ACHN (cell line): ENCODE results near the gene CRELD1.

Source experiments
- DNase-seq: peaks from one replicate; pipeline ENCODE4 v3.0.0-alpha.2; 2015
- in situ Hi-C: cut with HindIII; loops from 2 replicates; pipeline ENCODE4 v1.10.0; 2017; ENCODE audit warnings: low sequenced_read_pairs, low pct_ligation_motif_present, low pct_unique_long_range_greater_than_20kb

CRELD1 gene

DNA sequence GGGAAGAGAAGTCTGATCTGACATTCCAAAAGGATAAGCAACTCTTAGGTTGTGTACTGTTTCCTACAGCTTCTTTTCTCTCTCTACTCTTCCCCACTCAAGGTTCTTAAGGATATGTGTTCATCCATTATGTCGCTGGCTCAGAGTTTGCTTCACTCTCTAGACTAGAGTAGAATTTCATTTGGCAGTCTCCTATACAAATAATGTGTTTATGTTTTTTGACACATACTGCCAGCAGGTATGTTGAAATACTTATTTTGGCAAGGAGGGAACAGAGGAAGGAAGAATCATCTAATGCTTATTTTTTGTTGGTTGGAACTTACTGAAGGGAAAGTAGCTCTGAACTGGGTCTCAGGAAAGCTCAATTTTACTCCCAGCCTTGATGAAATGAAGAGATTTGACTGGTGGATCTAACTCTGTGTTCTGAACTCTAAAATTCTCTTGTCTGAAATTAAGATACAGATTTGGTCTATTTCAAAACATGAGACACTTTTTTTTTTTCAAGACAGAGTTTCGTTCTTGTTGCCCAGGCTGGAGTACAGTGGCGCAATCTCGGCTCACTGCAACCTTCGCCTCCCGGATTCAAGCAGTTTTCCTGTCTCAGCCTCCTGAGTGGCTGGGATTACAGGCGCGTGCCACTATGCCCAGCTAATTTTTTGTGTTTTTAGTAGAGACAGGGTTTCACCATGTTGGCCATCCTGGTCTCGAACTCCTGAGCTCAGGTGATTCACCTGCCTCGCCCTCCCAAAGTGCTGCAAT, 60.6 kb downstream of the CRELD1 start:
- DNase-seq, result no peak
- in situ Hi-C loops, result no loop called here
